IMR-90 (cell line): ENCODE data around the gene GLIPR1L2. TPM values are rescaled to one million over a fixed set of nuclear protein-coding genes. Genes with fewer than 3 reads are reported as not detected.

Source experiments
- ATAC-seq: fragments of 200-7000 bp; cut with Tn5 transposase; 2 replicates; pipeline ENCODE4 v1.9.1; 2020; ENCODE audit warnings: low read depth, mild to moderate bottlenecking, moderate library complexity
- BruUV-seq: library from RNA; stranded (reverse); fragments of 400-500 nt; replicated peaks from 2 replicates; lab custom pipeline; 2021; lab: Mats Ljungman, UMichigan
- CTCF ChIA-PET: fragments of 300-600 bp; formaldehyde crosslinking; extraction: SDS; loops from one replicate; lab custom pipeline; 2021; ENCODE audit warnings: antibody characterized with exemption; lab: Yijun Ruan, JAX
- POLR2A ChIA-PET: fragments of 300-600 bp; sonication (Branson Sonifier 250); formaldehyde crosslinking; loops from one replicate; lab custom pipeline; 2022; ENCODE audit warnings: antibody characterized with exemption; ENCODE audit not compliant: unreplicated experiment; lab: Charles Lee
- DNase-seq: peaks from one replicate; pipeline ENCODE4 v3.0.0; 2013
- H2AFZ ChIP-seq: replicated peaks from 2 replicates; pipeline ENCODE3; 2013; ENCODE audit warnings: low read length, mild to moderate bottlenecking; ENCODE audit not compliant: poor library complexity
- H2AK5ac ChIP-seq: 2 replicates; pipeline ENCODE4 v1.6.1; 2013; ENCODE audit warnings: low read depth, low read length, inconsistent platforms
- H2AK9ac ChIP-seq: replicated peaks from 2 replicates; pipeline ENCODE3; 2013; ENCODE audit warnings: mild to moderate bottlenecking, low read depth, low read length, moderate library complexity; ENCODE audit not compliant: poor library complexity
- H2BK120ac ChIP-seq: 2 replicates; pipeline ENCODE4 v1.6.1; 2013; ENCODE audit warnings: low read depth, low read length, inconsistent platforms
- H2BK15ac ChIP-seq: 3 replicates; pipeline ENCODE4 v1.6.1; 2013; ENCODE audit warnings: low read depth, low read length, inconsistent platforms
- H2BK20ac ChIP-seq: 2 replicates; pipeline ENCODE4 v1.6.1; 2013; ENCODE audit warnings: low read depth, mild to moderate bottlenecking, inconsistent platforms, low read length, moderate library complexity
- H2BK5ac ChIP-seq: 2 replicates; pipeline ENCODE4 v1.6.1; 2013; ENCODE audit warnings: mild to moderate bottlenecking, low read depth, low read length, inconsistent platforms; ENCODE audit not compliant: poor library complexity, severe bottlenecking
- H3K14ac ChIP-seq: replicated peaks from 2 replicates; pipeline ENCODE4 v1.6.1; 2013; ENCODE audit warnings: low read depth, low read length, inconsistent platforms
- H3K18ac ChIP-seq: 2 replicates; pipeline ENCODE4 v1.6.1; 2013; ENCODE audit warnings: low read depth, low read length, control low read depth
- H3K23ac ChIP-seq: 2 replicates; pipeline ENCODE4 v1.6.1; 2013; ENCODE audit warnings: low read depth, low read length, inconsistent platforms
- H3K27ac ChIP-seq: 2 replicates; pipeline ENCODE4 v1.5.1; 2013; ENCODE audit warnings: mild to moderate bottlenecking, control low read depth, low read length; ENCODE audit not compliant: insufficient read depth
- H3K27me3 ChIP-seq: 2 replicates; pipeline ENCODE4 v1.6.1; 2013; ENCODE audit warnings: low read length; ENCODE audit not compliant: control insufficient read depth, insufficient read depth
- H3K36me3 ChIP-seq: 2 replicates; pipeline ENCODE4 v1.6.1; 2013; ENCODE audit warnings: low read length, mixed read lengths; ENCODE audit not compliant: control insufficient read depth, insufficient read depth
- H3K4ac ChIP-seq: 2 replicates; pipeline ENCODE4 v1.6.1; 2013; ENCODE audit warnings: low read depth, low read length, inconsistent platforms
- H3K4me1 ChIP-seq: 2 replicates; pipeline ENCODE4 v1.6.1; 2013; ENCODE audit warnings: low read length, mixed read lengths; ENCODE audit not compliant: control insufficient read depth, insufficient read depth
- H3K4me2 ChIP-seq: 2 replicates; pipeline ENCODE4 v1.6.1; 2013; ENCODE audit warnings: low read depth, mild to moderate bottlenecking, control low read depth, low read length, moderate library complexity
- H3K4me3 ChIP-seq: 2 replicates; pipeline ENCODE4 v1.5.1; 2013; ENCODE audit warnings: low read depth, mild to moderate bottlenecking, control low read depth, low read length, moderate library complexity; ENCODE audit not compliant: insufficient read depth
- H3K56ac ChIP-seq: 2 replicates; pipeline ENCODE4 v1.6.1; 2013; ENCODE audit warnings: low read length, inconsistent platforms; ENCODE audit not compliant: insufficient read depth; ENCODE audit errors: extremely low read depth
- H3K79me1 ChIP-seq, 2 experiments: 2 replicates each; pipeline ENCODE4 v1.6.1; 2013; ENCODE audit warnings: low read length in 2 of 2, inconsistent platforms in 1 of 2, low read depth in 1 of 2
- H3K9ac ChIP-seq: 2 replicates; pipeline ENCODE4 v1.6.1; 2013; ENCODE audit warnings: low read depth, low read length, control low read depth
- H3K9me1 ChIP-seq: 2 replicates; pipeline ENCODE4 v1.6.1; 2013; ENCODE audit warnings: low read length, inconsistent platforms; ENCODE audit not compliant: insufficient read depth
- H3K9me3 ChIP-seq: 2 replicates; pipeline ENCODE4 v1.6.1; 2013; ENCODE audit warnings: low read length; ENCODE audit not compliant: control insufficient read depth, insufficient read depth
- H4K20me1 ChIP-seq: 2 replicates; pipeline ENCODE4 v1.6.1; 2013; ENCODE audit warnings: low read length, inconsistent platforms; ENCODE audit not compliant: insufficient read depth
- H4K5ac ChIP-seq: 2 replicates; pipeline ENCODE4 v1.6.1; 2013; ENCODE audit warnings: mild to moderate bottlenecking, low read depth, low read length, control low read depth
- H4K8ac ChIP-seq, 2 experiments: 2 replicates each; pipeline ENCODE4 v1.6.1; 2013; ENCODE audit warnings: low read depth in 2 of 2, low read length in 2 of 2, control low read depth in 1 of 2, inconsistent platforms in 1 of 2
- H4K91ac ChIP-seq: 2 replicates; pipeline ENCODE4 v1.6.1; 2013; ENCODE audit warnings: low read depth, low read length, inconsistent platforms; ENCODE audit not compliant: insufficient read depth
- BHLHE40 ChIP-seq: fragments of 150-350 bp; IDR thresholded peaks from 2 replicates; pipeline ENCODE4 v1.6.1; 2016; ENCODE audit warnings: mild to moderate bottlenecking, low read depth, low read length
- CHD1 ChIP-seq: IDR thresholded peaks from 2 replicates; pipeline ENCODE4 v1.6.1; 2012; ENCODE audit warnings: low read depth, low read length, improper control_type of control experiment
- MAFK ChIP-seq: IDR thresholded peaks from 2 replicates; pipeline ENCODE4 v1.6.1; 2012; ENCODE audit warnings: low read depth, low read length, improper control_type of control experiment
- RFX5 ChIP-seq: IDR thresholded peaks from 2 replicates; pipeline ENCODE4 v1.8.0; 2012; ENCODE audit warnings: low read depth, mild to moderate bottlenecking, low read length, moderate library complexity
- SMC3 ChIP-seq: fragments of 150-350 bp; IDR thresholded peaks from 2 replicates; pipeline ENCODE4 v1.6.1; 2016; ENCODE audit warnings: low read depth, mild to moderate bottlenecking, antibody characterized with exemption, low read length, moderate library complexity
- WGBS, 2 experiments: methylation state at CpG; one replicate each; pipeline versions ENCODE4 v1.1.5 to v1.1.7; 2013; ENCODE audit warnings: missing lambda C conversion rate in 2 of 2; ENCODE audit not compliant: insufficient read length in 1 of 2; ENCODE audit errors: extremely low coverage in 2 of 2; 5-methylcytosine and 5-hydroxymethylcytosine counted together
- dilution Hi-C: fragments of 300-500 bp; cut with HindIII; formaldehyde crosslinking; loops from one replicate; pipeline ENCODE4 v1.14.3; 2018; ENCODE audit warnings: low sequenced_read_pairs; ENCODE audit not compliant: unreplicated experiment
- in situ Hi-C: fragments of 300-500 bp; cut with MboI; formaldehyde crosslinking; loops from 3 replicates; pipeline ENCODE4 v1.14.3; 2019; ENCODE audit warnings: low sequenced_read_pairs, inconsistent platforms, mixed read lengths
- intact Hi-C: fragments of 100-400 bp; cut with micrococcal nuclease; formaldehyde crosslinking; loops from 2 replicates; pipeline ENCODE4 v1.10.0; 2022
- polyA plus RNA-seq, 3 experiments: library from polyadenylated mRNA; depleted of rRNA; stranded (reverse); fragments of >200 nt; gene quantifications; 2 replicates each; pipeline ENCODE4 v1.2.3, GENCODE V29; 2012; ENCODE audit warnings: low replicate concordance in 1 of 3
- total RNA-seq: library from RNA; depleted of rRNA; stranded (reverse); fragments of >200 nt; gene quantifications from 2 replicates; pipeline ENCODE4 v1.2.3, GENCODE V29; 2012

GLIPR1L2 gene
- total and polyA plus RNA-seq, 2 of the 4 experiments (the other 2 are of a cell fraction): 0.07 TPM; not detected in 1

DNA sequence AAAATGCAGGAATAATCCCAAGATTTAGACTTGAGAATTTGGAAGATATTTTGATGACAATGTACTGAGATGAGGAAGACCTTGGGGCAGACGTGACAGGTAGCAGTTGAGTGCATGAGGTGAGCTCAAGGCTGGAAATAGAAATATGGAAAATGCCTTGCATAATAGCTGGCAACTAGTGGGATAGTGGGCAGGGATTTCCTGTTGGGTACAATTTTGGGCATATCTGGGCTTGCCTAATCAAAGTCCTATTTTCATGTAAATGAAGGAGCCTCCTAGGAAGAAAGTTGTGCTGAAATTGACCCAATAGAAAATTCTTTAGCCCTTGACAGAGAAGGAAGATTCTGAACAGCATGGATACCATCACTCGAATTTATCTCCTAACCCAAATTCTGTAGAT, 83.2 kb downstream of the GLIPR1L2 start:
- Histone ChIP-seq H4K8ac (no peak overlapping the region), H2AK5ac (no peak overlapping the region), H2BK15ac (no peak overlapping the region), H4K20me1 (no peaks in the 10 kb centered on the region), H2BK5ac (no peak overlapping the region), H4K91ac (no peak overlapping the region), H2BK20ac (no peak overlapping the region), H3K36me3 (no peaks in the 10 kb centered on the region), H3K9ac (no peak overlapping the region), H3K56ac (no peak overlapping the region), H2AFZ (no peak overlapping the region), H3K9me1 (no peaks in the 10 kb centered on the region), H4K5ac (no peak overlapping the region), H3K4ac (no peak overlapping the region), H3K23ac (no peak overlapping the region), H3K18ac (no peak overlapping the region), H3K27me3 (no peaks in the 10 kb centered on the region), H3K9me3 (no peaks in the 10 kb centered on the region), H3K4me3 (no peak overlapping the region), H3K27ac (no peak overlapping the region), H2AK9ac (no peak overlapping the region), H3K4me2 (no peak overlapping the region), H3K4me1 (peaks cover 6% of the 10 kb centered on the region), H3K79me1 (no peaks in the 10 kb centered on the region), H3K14ac (no peak overlapping the region), H2BK120ac (no peak overlapping the region)
- ChIA-PET POLR2A (no interaction called here), CTCF (no interaction called here)
- WGBS, 2 experiments: 71% methylated on average over 1 of the region's 2 CpGs; no CpG with 5 or more reads in 1 of the 2 experiments
- ATAC-seq (no peak), DNase-seq (no peak)
- in situ Hi-C loops: no loop called here
- BruUV-seq: no TSS peak
- TF ChIP-seq BHLHE40 (no peak), SMC3 (no peak), MAFK (no peak), CHD1 (no peak), RFX5 (no peak)
- intact Hi-C loops: no loop called here
- dilution Hi-C loops: no loop called here
